Muscle layer of colon (tissue), 2 donors: ENCODE measurements around the gene POLR3H.
"Not testable (repeated sequence)": the region's sequence is repeated elsewhere in the genome, so short reads cannot be mapped to it uniquely, and the experiment has no call there.

Source experiments
- H3K27ac ChIP-seq: one replicate; pipeline ENCODE4 v1.7.0; 2013; ENCODE audit warnings: low read depth, mild to moderate bottlenecking, low read length, moderate library complexity
- H3K27me3 ChIP-seq, 2 donors: one replicate each; pipeline ENCODE4 v1.7.0; 2013; ENCODE audit warnings: low read length in 2 of 2, mild to moderate bottlenecking in 2 of 2; ENCODE audit not compliant: insufficient read depth in 2 of 2, control insufficient read depth in 1 of 2
- H3K36me3 ChIP-seq: one replicate; pipeline ENCODE4 v1.7.0; 2013; ENCODE audit warnings: mild to moderate bottlenecking, low read length; ENCODE audit not compliant: insufficient read depth
- H3K4me1 ChIP-seq: one replicate; pipeline ENCODE4 v1.7.0; 2013; ENCODE audit warnings: mild to moderate bottlenecking, low read length; ENCODE audit not compliant: insufficient read depth
- H3K4me3 ChIP-seq, 2 donors: one replicate each; pipeline ENCODE4 v1.7.0; 2013; ENCODE audit warnings: low read length in 2 of 2, low read depth in 1 of 2, mild to moderate bottlenecking in 1 of 2, moderate library complexity in 1 of 2
- H3K9ac ChIP-seq: one replicate; pipeline ENCODE4 v1.7.0; 2013; ENCODE audit warnings: low read length
- H3K9me3 ChIP-seq: one replicate; pipeline ENCODE4 v1.7.0; 2013; ENCODE audit warnings: mild to moderate bottlenecking, low read length
- donor health status: abdominal sarcoma.
- donor health status: Adenocarcinoma of cecum.

The POLR3H gene, protein sequence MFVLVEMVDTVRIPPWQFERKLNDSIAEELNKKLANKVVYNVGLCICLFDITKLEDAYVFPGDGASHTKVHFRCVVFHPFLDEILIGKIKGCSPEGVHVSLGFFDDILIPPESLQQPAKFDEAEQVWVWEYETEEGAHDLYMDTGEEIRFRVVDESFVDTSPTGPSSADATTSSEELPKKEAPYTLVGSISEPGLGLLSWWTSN

DNA sequence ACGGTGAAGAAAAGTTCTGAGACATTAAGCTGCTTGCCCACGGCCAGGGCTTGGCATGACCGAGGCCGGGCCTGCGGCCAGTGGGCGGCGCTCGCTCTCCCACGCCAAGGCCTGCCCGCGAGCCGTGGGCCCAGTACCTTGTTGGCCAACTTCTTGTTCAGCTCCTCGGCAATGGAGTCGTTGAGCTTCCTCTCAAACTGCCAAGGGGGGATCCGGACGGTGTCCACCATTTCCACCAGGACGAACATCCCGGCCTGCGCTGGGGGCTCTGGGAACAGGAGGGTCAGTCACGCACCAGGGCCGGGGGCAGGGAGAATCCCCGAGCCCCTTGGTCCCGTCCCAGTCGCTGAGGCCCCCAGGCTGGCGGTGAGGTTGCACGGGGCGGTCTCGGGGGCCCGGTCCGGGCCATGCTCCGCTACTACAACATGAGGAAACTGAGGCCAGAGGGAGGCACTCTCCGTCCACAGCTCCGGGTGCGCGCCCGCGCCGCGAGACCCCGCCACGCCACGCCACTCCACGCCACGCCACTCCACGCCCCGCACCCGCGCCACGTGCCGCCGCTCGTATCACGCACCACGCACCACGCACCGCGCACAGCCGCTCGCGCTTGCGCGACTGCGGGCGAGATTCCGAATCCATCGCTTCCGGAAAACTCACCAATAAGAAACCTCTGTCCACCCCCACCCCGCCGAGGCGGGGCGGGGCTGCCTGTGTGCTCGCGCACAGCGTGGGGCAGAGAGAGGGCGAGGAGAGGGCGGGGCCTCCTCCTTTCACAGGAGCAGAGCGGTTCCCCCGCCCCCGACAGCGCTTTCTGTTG is at the start of gene POLR3H:
Gene POLR3H, minus strand, starts transcription at position 617 of the 817 bp plus-strand sequence. Its CDS starts 369 bp downstream, at position 248.
- no peaks in the 10 kb centered on the region for H3K27me3 ChIP-seq
- H3K9me3 ChIP-seq, result no peaks in the 10 kb centered on the region

DNA sequence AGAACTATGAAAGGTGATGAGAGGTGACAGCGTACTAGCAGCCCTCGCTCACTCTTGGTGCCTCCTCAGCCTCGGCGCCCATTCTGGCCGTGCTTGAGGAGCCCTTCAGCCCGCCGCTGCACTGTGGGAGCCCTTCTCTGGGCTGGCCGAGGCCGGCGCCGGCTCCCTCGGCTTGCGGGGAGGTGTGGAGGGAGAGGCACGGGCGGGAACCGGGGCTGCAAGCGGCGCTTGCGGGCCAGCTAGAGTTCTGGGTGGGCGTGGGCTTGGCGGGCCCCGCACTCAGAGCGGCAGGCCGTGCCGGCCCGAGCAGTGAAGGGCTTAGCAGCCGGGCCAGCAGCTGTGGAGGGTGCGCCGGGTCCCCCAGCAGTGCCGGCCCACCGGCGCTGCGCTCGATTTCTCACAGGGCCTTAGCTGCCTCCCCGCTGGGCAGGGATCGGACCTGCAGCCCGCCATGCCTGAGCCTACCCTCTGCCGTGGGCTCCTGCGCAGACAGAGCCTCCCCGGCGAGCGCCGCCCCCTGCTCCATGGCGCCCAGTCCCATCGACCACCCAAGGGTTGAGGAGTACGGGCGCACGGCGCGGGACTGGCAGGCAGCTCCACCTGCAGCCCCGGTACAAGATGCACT is 49.2 kb upstream of the POLR3H start:
- H3K4me3 ChIP-seq, H3K9me3 ChIP-seq, H3K9ac ChIP-seq, H3K4me1 ChIP-seq, H3K27me3 ChIP-seq, H3K27ac ChIP-seq, H3K36me3 ChIP-seq: not testable (repeated sequence)

More for the DNA sequence above, at the start of gene POLR3H:
- Histone ChIP-seq H3K27ac (peak within 1 kb of the TSS; percentile 67), H3K9ac (peak within 1 kb of the TSS; percentile 49), H3K36me3 (no peaks in the 10 kb centered on the region), H3K4me1 (peaks cover 25% of the 10 kb centered on the region), H3K4me3 (peak within 1 kb of the TSS; percentile 63 to 88)

DNA sequence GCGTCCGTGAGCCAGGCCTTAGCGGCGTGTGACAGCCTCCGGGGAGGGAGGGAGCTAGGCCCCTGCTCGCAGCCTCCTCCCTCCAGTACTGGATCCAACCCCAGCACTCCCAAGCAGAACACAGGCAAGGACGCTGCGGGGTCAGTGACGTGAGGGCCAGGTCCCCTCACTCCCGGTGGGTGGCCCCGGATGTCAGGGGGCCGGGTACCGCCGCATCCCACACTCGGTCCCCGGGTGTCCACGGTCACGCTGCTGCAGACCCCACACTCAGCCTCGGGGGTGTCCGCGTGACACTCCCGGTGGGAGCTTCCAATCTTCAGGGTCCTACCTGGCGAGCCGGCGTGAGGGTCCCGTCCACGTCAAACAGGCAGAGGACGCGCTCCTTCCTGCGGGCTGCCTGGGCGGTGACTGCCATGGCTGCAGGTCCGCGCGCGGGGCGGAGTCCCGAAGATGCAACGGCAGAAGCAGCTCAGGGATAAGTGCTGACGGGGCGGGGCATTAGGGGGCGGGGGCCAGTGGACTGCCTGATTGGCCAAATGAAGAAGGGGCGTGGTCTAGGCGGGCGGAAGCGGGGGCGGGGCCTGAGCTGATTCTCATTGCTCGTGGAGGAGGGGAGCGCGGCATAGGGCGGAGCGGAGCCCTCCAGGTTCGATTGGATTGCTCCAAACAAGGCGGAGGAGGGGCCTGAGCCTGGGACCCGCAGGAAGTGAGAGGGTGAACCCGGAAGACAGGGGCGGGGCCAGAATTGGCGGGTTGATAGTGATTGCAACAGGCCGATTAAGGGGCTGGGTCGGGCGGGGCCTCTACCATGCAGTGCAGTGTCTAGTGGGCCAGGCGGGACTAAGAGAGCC is 45.3 kb upstream of the POLR3H start, which contains the start of gene PMM1:
Gene PMM1, minus strand, starts transcription at position 450 of the 851 bp plus-strand sequence. Its CDS starts 35 bp downstream, at position 415.
- peaks cover 4% of the 10 kb centered on the region for H3K36me3 ChIP-seq
- H3K27me3 ChIP-seq, result no peaks in the 10 kb centered on the region
- H3K9ac ChIP-seq, result peak within 1 kb of the TSS; percentile 18
- H3K4me3 ChIP-seq, result peak within 1 kb of the TSS; percentile 74 to 96
- no peaks in the 10 kb centered on the region for H3K9me3 ChIP-seq
- H3K4me1 ChIP-seq, result peaks cover 10% of the 10 kb centered on the region
- peak within 1 kb of the TSS; percentile 72 for H3K27ac ChIP-seq

DNA sequence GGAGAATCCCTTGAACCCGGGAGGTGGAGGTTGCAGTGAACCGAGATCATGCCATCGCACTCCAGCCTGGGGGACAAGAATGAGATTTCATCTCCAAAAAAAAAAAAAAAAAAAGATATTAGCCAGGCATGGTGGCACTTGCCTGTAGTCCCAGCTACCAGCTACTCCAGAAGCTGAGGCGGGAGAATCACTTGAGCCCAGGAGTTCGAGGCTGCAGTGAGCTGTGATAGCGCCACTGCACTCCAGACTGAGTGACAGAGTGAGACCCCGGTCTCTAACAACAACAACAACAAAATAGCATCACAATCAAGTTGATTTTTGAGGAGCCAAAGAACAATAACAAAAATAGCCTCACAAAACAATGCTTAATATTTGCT is 43.1 kb upstream of the POLR3H start:
- Histone ChIP-seq H3K27ac (no peak overlapping the region), H3K27me3 (no peaks in the 10 kb centered on the region), H3K9ac (no peak overlapping the region), H3K4me1 (peaks cover 10% of the 10 kb centered on the region), H3K9me3 (no peaks in the 10 kb centered on the region), H3K4me3 (no peak overlapping the region), H3K36me3 (peaks cover 19% of the 10 kb centered on the region)

DNA sequence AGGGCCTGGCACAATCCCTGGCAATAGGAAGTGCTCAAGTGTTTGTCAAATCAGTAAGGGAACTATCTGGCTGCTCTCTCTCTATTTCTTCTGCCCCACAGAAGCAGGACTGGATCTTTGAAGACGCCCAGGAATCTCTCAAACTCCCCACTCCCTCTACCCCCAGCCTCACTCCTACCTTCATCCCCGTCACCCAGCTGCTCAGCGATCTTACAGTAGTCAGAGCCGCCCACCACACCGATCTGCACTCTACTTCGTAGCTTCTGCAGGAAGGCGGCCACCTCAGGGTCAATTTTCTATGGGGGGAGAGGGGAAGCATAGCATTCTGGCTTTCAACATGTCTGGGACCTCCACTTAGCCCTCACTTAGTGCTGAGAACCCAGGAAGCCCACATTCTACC is 41.6 kb upstream of the POLR3H start:
- Histone ChIP-seq H3K36me3 (peaks cover 20% of the 10 kb centered on the region), H3K9ac (no peak overlapping the region), H3K27ac (no peak overlapping the region), H3K4me3 (no peak overlapping the region), H3K27me3 (no peaks in the 10 kb centered on the region), H3K9me3 (no peaks in the 10 kb centered on the region), H3K4me1 (peaks cover 10% of the 10 kb centered on the region)

DNA sequence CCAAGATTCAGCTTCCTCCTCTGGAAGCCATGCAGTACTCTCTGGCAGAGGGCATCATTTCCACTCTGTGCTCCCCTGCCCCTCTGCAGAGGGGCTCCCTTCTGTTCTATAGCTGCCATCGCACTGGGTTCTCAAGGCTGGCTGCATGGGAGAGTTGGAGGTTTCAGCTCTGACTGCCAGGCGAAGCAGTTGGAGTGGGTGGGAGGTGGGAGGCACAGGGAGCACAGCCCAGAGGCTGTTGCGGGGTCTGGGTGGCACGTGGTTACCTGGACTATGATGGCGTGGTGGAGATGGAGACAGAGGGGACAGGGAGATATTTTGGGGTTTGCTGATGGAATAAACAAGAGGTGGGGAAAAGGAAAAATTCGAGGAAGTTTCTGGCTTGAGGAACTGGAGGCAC is 40.6 kb upstream of the POLR3H start:
- no peak overlapping the region for H3K27ac ChIP-seq

DNA sequence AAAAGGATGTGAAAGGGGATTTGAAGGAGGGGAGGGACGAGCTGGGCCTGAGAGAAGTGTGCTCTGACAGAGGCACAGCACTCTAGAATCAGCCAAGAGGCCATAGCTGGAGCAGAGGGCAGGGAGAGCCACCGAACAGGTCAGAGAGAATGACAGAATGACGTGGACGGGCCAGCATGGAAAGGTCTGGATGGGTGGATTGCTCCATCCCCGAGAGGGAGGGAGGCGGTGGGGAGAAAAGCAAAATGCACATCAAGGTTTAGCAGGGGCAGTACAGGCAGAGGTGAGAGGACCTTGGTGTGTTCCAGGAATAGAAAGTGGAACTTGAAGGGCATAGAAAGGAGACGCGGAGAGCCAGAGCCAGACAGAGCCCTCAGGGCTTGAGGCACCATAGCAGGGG is 38.4 kb upstream of the POLR3H start:
- no peaks in the 10 kb centered on the region for H3K27me3 ChIP-seq
- no peak overlapping the region for H3K9ac ChIP-seq
- H3K4me3 ChIP-seq, result no peak overlapping the region
- H3K36me3 ChIP-seq, result peaks cover 39% of the 10 kb centered on the region
- no peaks in the 10 kb centered on the region for H3K4me1 ChIP-seq
- H3K9me3 ChIP-seq, result no peaks in the 10 kb centered on the region
- no peak overlapping the region for H3K27ac ChIP-seq

More for the DNA sequence above, 40.6 kb upstream of the POLR3H start:
- H3K9me3 ChIP-seq, result no peaks in the 10 kb centered on the region
- H3K9ac ChIP-seq, result no peak overlapping the region
- no peaks in the 10 kb centered on the region for H3K27me3 ChIP-seq
- H3K4me1 ChIP-seq, result peaks cover 10% of the 10 kb centered on the region
- H3K36me3 ChIP-seq, result peaks cover 21% of the 10 kb centered on the region
- H3K4me3 ChIP-seq, result no peak overlapping the region

DNA sequence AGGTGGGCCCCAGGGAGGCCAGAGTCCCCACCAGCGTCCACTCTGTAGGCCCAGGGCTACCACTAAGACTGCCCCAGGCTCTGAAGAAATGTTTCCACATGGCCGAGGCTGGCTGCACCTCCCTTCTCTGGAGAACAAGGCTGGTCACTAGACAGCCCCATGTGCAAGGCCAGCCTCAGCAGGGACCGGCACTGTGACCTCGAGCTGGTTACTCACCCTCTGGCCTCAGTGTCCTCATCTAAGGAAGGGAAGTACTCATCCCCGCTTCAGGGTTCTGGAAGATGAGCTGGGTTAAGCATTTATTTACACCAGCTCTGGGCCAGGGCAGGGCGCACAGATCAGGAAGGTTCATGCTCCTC is 35.7 kb upstream of the POLR3H start:
- H3K36me3 ChIP-seq, result peaks cover 46% of the 10 kb centered on the region

DNA sequence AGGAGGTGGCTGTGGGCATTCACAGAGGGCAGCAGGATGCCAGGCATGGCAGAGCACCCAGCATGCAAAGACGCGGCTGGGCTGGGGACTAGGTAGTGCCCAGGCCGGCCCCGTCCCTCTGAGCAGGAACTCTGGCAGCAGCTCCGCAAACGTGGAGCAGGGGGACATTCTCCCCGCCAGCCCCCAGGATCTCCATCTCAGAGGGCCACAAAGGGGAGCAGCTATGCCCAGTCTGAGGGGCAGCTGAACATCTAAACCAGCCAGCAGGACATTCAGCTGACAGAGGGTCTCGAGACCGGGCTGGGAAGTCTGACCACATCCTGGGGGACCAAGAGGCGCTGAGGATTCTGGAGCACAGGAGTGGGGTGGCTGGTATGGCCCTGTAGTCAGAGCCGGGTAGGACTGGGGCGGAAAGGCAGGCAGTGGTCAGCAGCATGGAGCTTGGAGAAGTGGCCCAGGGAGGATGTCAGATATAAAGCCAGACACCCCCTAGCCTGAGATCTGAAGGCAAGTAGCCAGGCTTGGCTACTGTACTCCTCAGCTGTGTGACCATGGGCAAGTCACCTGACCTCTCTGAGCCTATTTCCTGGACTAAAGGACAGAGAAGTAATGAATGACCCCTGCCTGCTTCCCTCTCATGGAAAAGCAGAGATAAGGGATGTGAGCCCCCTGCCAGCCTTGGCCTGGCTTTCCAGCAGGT is 35.2 kb upstream of the POLR3H start:
- Histone ChIP-seq H3K27ac (no peak overlapping the region), H3K4me3 (no peak overlapping the region), H3K27me3 (no peaks in the 10 kb centered on the region), H3K9ac (no peak overlapping the region), H3K36me3 (peaks cover 41% of the 10 kb centered on the region), H3K9me3 (no peaks in the 10 kb centered on the region), H3K4me1 (no peaks in the 10 kb centered on the region)

More for the DNA sequence above, 35.7 kb upstream of the POLR3H start:
- Histone ChIP-seq H3K27ac (no peak overlapping the region), H3K27me3 (no peaks in the 10 kb centered on the region), H3K4me1 (no peaks in the 10 kb centered on the region), H3K4me3 (no peak overlapping the region), H3K9me3 (no peaks in the 10 kb centered on the region), H3K9ac (no peak overlapping the region)

DNA sequence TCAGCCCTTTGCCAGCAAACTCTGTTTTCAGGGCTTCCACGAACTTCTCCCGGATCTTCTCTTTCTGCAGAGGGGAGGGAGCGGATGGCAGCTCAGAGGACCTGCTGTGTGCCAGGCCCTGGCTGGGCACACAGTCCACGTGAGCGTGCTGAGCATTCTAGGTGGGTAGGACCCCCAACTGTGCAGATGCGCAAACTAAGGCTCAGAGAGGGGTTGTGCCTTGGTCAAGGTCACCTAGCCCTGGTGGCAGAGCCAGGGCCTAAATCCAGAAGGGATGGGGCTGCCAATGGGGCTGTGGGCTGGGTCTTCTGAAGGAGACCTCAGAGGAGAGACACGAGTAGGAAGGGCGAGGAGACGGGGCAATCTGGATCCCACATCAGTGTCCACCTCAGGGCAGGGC is 34.5 kb upstream of the POLR3H start:
- H3K27ac ChIP-seq, result no peak overlapping the region
- no peaks in the 10 kb centered on the region for H3K27me3 ChIP-seq
- H3K9ac ChIP-seq, result no peak overlapping the region
- H3K4me3 ChIP-seq, result no peak overlapping the region
- no peaks in the 10 kb centered on the region for H3K4me1 ChIP-seq
- H3K9me3 ChIP-seq, result no peaks in the 10 kb centered on the region
- H3K36me3 ChIP-seq, result peaks cover 35% of the 10 kb centered on the region
